Right hindlimb (tissue), 1 donor: ENCODE measurements around the gene PDCD4.
"Not testable (repeated sequence)": the region's sequence is repeated elsewhere in the genome, so short reads cannot be mapped to it uniquely, and the experiment has no call there.

ENCODE experiments used
- DNase-seq: peaks from one replicate; pipeline ENCODE4 v3.0.0-alpha.2; 2018

The PDCD4 gene

DNA sequence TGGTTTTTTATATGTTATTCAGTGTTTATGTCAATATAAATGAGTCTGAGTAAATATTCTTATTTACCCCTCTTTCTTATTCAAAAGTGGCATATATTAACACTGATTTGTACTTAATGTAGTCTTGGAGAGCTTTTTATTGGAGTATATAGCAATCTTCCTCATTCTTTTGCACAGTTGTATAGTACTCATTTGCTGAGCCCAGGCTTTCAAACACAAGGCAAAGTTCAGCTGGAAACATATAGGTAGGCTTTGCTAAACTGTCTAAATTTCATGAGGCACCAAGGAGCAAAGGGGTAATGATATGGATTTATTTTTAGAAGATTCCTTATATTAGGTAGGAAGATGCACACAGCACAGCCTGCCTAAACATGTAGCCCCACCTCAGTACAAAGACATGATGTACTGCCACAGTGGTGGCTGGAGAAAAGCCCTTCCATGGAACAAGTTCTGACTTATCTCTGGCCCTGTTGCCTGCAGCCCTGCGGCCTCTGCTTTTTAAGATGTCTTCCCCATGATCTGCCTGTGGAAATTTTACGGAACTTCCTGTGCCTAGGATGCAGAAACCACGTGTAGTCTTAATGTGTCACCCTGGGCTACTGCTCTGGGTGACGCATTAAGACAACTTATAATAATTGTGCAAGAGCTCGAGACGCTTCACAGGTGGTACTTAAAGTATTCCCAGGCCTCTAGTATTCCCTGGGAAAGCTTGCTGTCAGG lies 9.6 kb upstream of the PDCD4 start:
- peak; percentile 8 for DNase-seq

GRCh38 chr10:110862961-110863360 lies 8.8 kb upstream of the PDCD4 start:
- no peak for DNase-seq

GRCh38 chr10:110863361-110863760 lies 8.4 kb upstream of the PDCD4 start:
- DNase-seq: no peak

GRCh38 chr10:110863956-110864355 lies 7.8 kb upstream of the PDCD4 start:
- no peak for DNase-seq

DNA sequence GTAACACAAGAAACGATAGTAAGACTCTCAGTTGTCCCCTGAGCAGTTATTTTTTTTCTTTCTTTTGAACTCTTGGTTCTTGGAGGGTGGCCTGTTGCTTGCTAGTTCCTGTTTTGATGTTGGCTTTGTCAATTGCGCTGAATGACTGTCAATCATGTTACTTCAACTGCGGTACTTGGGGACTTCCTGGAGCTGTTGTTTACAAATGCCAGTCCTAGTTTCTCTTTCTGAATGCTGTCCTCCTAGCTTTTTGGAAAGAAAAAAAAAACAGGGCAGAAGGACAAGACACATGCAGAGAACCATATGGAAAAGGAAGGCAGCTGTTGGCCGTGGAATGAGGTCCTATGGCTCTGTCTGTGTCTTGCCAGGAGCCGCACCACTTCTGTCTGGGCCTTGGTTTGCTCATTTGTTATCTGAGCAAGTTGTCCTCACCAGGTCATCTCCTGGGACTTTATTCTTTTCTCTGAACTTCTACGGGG lies 7.0 kb upstream of the PDCD4 start:
- no peak for DNase-seq

- peak; percentile 81 for DNase-seq
Measured at GRCh38 chr10:110865186-110865808, 6.4 kb upstream of the PDCD4 start.

DNA sequence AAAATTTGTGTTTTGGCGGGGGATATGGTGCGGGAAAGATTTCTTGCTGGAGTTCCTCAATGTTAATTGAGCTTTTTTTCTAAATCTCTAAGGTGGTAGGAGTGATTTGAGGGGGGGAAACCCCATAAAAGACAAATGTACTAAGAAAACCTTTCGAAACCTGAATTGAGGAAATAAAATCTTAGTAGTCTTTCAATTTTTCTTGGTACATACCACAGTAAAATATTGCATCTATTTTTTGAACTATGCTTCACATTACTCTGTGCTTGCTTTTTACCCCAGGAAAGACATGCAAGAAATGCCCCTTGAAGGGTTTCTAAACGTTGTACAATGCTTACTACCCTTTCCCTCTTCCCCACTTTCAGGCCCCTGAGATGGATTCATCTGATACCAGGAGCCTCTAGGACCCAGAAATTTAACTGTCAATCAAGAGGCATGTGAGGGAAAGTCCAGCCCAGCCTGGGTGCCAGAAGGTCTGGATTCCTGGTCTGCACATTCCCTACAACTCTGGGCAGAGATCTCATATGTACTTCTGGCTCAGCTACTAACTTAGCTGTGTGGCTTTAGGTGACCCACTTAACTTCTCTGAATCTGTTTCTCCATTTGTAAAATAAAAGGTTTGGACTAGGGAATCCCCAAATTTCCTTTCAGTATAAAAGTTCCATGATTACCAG lies 5.8 kb upstream of the PDCD4 start:
- no peak for DNase-seq

- not testable (repeated sequence) for DNase-seq
Measured at GRCh38 chr10:110867011-110867806, 4.5 kb upstream of the PDCD4 start.

DNA sequence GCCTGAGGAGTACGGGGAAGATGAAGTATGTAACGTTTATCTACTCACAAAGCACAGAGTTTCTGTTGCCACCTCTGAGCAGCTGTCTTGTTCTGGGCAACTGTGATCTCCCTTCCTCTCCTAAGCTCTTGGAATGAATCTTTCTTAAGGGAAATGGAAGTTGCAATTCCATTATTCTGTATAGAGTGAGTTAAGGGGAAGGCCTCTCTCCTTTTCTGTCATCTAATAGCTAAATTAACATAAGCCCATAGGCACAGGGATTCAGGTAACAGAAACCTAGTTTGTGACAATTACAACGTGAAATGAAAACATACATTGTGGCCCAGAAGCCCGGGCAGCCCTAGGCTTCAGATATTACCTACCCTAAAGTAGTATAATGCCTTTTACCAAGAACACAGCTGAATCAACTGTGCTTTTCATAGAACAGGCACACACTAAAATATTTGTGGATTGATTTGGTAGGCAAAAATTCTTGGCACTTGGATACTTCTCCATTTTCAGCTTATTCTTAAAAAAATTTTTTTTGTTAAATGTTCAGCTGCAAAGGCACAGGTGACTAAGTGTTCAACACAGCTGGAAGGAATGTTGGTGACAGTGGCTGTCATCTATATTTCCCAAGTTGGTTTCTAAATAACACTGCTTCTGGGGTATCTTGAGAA lies 3.8 kb upstream of the PDCD4 start:
- DNase-seq: no peak

DNA sequence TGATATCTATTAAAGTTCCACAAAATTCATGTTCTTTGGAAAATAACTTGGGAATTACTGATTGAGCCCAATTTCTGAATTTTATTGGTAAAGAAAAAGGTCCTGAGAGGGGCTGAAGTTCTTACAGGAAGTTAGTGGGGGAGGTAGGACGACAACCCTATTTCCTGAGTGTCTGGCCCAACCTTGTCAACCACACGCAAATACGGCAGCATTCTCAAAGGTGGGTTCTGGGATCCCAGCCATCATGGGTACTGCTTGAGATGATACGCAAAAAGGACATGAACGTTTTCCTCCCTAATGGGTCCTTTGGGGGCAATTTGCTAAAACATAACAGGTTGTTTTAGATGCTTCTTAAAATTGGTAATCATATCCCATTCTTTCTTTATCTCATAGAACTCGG lies 2.7 kb upstream of the PDCD4 start:
- DNase-seq: no peak

DNA sequence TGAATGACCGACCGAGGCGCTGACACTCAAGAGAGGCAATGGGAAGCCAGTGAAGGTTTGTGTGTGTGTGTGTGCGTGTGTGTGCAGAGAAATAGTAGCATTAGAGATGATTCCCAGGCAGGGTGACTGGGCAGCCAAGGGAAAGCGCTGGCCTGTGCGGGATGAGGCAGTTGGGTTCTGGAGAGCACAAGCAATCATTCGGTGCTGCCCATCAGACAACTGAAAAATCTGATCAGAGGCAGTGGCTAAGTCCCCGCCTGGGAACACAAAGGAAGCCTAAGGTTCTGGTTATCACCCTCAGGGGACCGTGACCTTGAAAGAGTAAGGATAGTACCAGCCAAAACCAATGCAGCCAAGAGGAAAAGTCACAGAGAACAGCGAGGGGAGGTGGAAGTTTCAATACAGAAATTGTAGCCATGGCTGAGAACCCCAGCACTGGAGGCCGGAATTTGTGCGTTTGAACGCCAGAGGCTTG lies 868 bp upstream of the PDCD4 start:
- DNase-seq: no peak

DNA sequence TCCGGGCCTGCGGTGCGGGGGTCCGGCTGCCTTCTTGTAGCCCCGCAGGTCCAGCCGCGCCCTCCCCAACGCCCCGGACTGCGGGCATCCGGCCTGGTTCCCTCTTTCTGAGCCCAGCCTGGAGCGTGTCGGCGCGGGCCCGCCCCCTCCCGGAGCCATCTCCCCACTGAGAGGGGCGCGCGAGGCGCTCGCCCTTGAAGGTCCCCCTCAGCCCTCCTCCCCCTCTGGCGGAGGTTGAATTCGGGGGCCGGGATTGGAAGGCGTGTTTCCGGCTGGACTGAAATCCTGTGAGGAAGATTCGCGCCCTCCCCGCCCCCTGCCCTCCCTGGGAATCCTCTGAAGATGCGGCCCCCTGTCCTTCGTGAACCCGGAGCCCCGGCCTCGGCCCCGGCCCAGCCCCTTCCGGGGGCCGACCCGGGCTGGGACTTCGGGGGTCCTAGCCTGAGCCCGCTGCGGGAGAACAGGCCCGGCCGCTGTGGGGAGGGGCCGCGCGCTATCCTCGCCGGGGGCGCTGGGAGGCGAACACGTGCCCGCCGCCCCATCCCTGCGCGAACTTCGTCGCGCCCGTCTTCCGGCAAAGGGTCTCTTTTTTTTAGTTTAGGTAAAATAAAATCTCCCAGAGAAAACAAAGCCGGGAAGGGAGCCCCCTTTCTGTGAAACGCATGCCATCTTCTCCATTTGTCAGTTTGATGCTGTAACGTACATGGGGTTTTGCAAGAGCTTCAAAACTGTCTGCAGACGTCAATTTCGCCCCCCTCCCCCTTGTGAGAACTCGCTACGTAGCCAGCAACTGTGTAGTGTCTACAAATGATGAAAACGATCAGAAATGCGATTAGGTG lies 636 bp downstream of the PDCD4 start:
- peak; percentile 94 for DNase-seq

- DNase-seq: no peak
Measured at GRCh38 chr10:110872984-110873923, 1.5 kb downstream of the PDCD4 start.

- DNase-seq: no peak
Measured at GRCh38 chr10:110873951-110874350, 2.2 kb downstream of the PDCD4 start.

- no peak for DNase-seq
Measured at GRCh38 chr10:110876000-110876399, 4.3 kb downstream of the PDCD4 start.

DNA sequence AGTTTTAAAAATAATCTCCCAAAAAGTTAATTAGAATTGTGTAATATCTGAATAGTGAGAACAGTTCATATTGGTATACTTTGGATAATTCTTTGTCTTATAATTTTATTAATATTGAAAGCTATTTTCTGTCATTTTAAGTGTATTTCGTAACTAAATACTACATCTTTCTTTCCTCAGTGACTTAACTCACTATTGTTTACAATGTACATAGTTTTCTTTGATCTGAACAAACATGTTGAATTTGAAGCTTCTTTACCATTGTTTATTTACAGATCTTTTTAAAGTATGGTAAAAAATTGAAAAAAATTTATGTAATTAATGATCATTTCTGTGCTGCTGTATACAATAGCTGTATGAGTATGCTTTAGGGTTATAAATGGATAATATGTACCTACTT lies 5.1 kb downstream of the PDCD4 start:
- no peak for DNase-seq

- DNase-seq: no peak
Measured at GRCh38 chr10:110880012-110880411, 8.3 kb downstream of the PDCD4 start.

DNA sequence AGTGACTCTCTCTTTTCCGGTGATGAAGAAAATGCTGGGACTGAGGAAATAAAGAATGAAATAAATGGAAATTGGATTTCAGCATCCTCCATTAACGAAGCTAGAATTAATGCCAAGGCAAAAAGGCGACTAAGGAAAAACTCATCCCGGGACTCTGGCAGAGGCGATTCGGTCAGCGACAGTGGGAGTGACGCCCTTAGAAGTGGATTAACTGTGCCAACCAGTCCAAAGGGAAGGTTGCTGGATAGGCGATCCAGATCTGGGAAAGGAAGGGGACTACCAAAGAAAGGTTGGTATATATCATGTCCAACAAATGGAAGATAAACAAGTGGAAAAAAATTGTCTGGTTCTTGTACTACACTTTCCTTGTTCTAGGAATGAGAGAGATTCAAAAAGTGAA lies 9.5 kb downstream of the PDCD4 start:
- DNase-seq: no peak

DNA sequence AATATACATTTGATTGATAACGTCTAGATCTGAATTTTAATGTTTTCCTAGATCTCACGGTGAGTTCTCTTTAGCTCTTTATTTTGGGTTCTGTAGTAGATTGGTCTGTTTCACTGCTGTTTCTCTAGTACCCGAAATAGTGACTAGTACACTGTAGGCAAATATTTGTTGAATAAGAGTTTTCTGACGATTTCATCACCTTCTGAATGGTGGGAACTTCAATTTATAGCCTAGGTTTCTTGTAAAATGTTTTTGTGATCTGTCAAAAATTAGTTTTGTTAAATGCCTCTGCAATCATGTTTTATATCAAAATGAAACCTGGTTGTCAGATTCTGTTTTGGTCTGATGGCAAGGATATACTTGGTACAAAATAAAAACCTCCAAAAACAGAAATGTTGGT lies 10.2 kb downstream of the PDCD4 start:
- DNase-seq: no peak

- no peak for DNase-seq
Measured at GRCh38 chr10:110883924-110884323, 12.2 kb downstream of the PDCD4 start.
